Vagina (tissue), 2 donors: ENCODE measurements around the gene DLL4. TPM values are rescaled to one million over a fixed set of nuclear protein-coding genes. Genes with fewer than 3 reads are reported as not detected.

Experiments
- DNase-seq, 2 donors: peaks; one replicate each; pipeline ENCODE4 v3.0.0-alpha.2; 2017; ENCODE audit errors: extremely low spot score in 2 of 2
- H3K27ac ChIP-seq: fragments of 200-600 bp; sonication (generic); one replicate; pipeline ENCODE4 v1.5.1; 2019
- H3K27me3 ChIP-seq: fragments of 200-600 bp; sonication (generic); one replicate; pipeline ENCODE4 v1.5.1; 2019
- H3K36me3 ChIP-seq, 2 donors: fragments of 200-600 bp; sonication (generic); one replicate each; pipeline ENCODE4 v1.5.1; 2017 to 2019
- H3K4me1 ChIP-seq: fragments of 200-600 bp; sonication (generic); one replicate; pipeline ENCODE4 v1.5.1; 2019
- H3K4me3 ChIP-seq, 2 donors: fragments of 200-600 bp; sonication (generic); 1 replicate in 1 of 2; 2 replicates in 1 of 2; pipeline ENCODE4 v1.5.1; 2016 to 2019
- H3K9me3 ChIP-seq: fragments of 200-600 bp; sonication (generic); one replicate; pipeline ENCODE4 v1.5.1; 2019
- POLR2A ChIP-seq, 2 donors: fragments of 450-650 bp; IDR thresholded peaks; one replicate each; pipeline ENCODE4 v1.6.1; 2017; ENCODE audit warnings: antibody characterized with exemption in 2 of 2, mild to moderate bottlenecking in 2 of 2, moderate library complexity in 2 of 2
- POLR2AphosphoS5 ChIP-seq, 2 donors: sonication (generic); formaldehyde crosslinking; IDR thresholded peaks; one replicate each; pipeline ENCODE4 v1.9.0; 2017; ENCODE audit warnings: antibody characterized with exemption in 2 of 2, mild to moderate bottlenecking in 2 of 2, low read depth in 1 of 2; ENCODE audit not compliant: insufficient read depth in 1 of 2
- intact Hi-C: fragments of 100-400 bp; cut with DNase I; formaldehyde crosslinking; loops from one replicate; pipeline ENCODE4 v1.15.1; 2023
- total RNA-seq: library from RNA; depleted of rRNA; stranded (reverse); fragments of >200 nt; gene quantifications from one replicate; pipeline ENCODE4 v1.2.3, GENCODE V29; 2016
- TF ChIP-seq, protein P1 (sequence below), 3 experiments: fragments of 450-650 bp in 2 of 3; fragments of 200-600 bp in 1 of 3; sonication (generic) in 1 of 3; IDR thresholded peaks; one replicate each; pipeline ENCODE4 v1.5.1; 2017 to 2019; ENCODE audit warnings: antibody characterized with exemption in 3 of 3, mild to moderate bottlenecking in 2 of 3, moderate library complexity in 2 of 3

The DLL4 gene
- total RNA-seq, 1 donor from 2014 or later, result 20.9 TPM

GRCh38 chr15:40948706-40949473, 19.8 kb downstream of the DLL4 start:
- DNase-seq, result no peak
- TF ChIP-seq POLR2A (IDR thresholded peaks at IDR 0.05), result no peak
- Histone ChIP-seq H3K27me3 (no peaks in the 10 kb centered on the region), H3K4me1 (peaks cover 16% of the 10 kb centered on the region), H3K27ac (no peak overlapping the region), H3K9me3 (no peaks in the 10 kb centered on the region), H3K36me3 (no peaks in the 10 kb centered on the region), H3K4me3 (no peak overlapping the region)
- intact Hi-C loops, result loop anchor here (10.0 kb wide), 1 partner anchor 66 kb away; no protein-coding TSS in a partner anchor

DNA sequence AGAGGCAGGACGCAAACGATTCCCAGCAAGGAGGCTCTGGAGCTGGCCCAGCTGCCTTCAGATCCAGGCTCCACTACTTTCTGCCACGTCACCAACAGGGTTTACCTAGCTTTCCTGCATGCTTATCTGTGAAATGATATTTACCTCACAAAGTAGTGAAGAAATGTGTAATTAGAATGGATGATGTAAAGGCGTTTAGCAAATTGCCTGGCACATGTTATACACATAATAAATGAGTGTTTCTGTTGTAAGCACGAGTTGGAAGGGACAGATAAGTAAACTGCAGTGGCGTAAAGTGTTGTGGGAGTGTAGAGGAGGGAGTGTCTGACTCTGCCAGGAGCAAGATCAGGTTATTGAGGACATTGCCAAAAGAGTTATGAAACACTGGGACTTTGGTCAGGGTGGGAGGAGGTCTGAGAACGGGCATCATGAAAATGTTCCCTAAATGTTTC, 20.6 kb downstream of the DLL4 start:
- no peak for DNase-seq

GRCh38 chr15:40951764-40952163, 22.6 kb downstream of the DLL4 start:
- DNase-seq, result no peak
- Histone ChIP-seq H3K4me1 (peaks cover 20% of the 10 kb centered on the region), H3K9me3 (no peaks in the 10 kb centered on the region), H3K4me3 (no peak overlapping the region), H3K27me3 (no peaks in the 10 kb centered on the region), H3K36me3 (no peaks in the 10 kb centered on the region), H3K27ac (no peak overlapping the region)
- intact Hi-C loops, result no loop called here
- TF ChIP-seq POLR2A (IDR thresholded peaks at IDR 0.05) (no peak), POLR2AphosphoS5 (IDR thresholded peaks at IDR 0.05; ENCODE audit: insufficient read depth in 1 of 2, low read depth in 1 of 2) (no peak)
- TF ChIP-seq, protein P1, sequence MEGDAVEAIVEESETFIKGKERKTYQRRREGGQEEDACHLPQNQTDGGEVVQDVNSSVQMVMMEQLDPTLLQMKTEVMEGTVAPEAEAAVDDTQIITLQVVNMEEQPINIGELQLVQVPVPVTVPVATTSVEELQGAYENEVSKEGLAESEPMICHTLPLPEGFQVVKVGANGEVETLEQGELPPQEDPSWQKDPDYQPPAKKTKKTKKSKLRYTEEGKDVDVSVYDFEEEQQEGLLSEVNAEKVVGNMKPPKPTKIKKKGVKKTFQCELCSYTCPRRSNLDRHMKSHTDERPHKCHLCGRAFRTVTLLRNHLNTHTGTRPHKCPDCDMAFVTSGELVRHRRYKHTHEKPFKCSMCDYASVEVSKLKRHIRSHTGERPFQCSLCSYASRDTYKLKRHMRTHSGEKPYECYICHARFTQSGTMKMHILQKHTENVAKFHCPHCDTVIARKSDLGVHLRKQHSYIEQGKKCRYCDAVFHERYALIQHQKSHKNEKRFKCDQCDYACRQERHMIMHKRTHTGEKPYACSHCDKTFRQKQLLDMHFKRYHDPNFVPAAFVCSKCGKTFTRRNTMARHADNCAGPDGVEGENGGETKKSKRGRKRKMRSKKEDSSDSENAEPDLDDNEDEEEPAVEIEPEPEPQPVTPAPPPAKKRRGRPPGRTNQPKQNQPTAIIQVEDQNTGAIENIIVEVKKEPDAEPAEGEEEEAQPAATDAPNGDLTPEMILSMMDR (IDR thresholded peaks at IDR 0.05), result no peak

More for the DNA sequence above, 20.6 kb downstream of the DLL4 start:
- TF ChIP-seq POLR2AphosphoS5 (IDR thresholded peaks at IDR 0.05; ENCODE audit: insufficient read depth in 1 of 2, low read depth in 1 of 2), result no peak
- TF ChIP-seq, protein P1 (IDR thresholded peaks at IDR 0.05), result no peak
- no peak for TF ChIP-seq POLR2A (IDR thresholded peaks at IDR 0.05)
- Histone ChIP-seq H3K4me3 (no peak overlapping the region), H3K27me3 (no peaks in the 10 kb centered on the region), H3K36me3 (no peaks in the 10 kb centered on the region), H3K9me3 (no peaks in the 10 kb centered on the region), H3K4me1 (peaks cover 20% of the 10 kb centered on the region), H3K27ac (no peak overlapping the region)
- intact Hi-C loops, result loop anchor here (10.0 kb wide), 1 partner anchor 65 kb away; no protein-coding TSS in a partner anchor

- intact Hi-C loops, result no loop called here
- no peak for TF ChIP-seq POLR2A (IDR thresholded peaks at IDR 0.05)
- TF ChIP-seq, protein P1 (IDR thresholded peaks at IDR 0.05), result no peak
- H3K4me3 ChIP-seq, result peak overlapping the region; percentile 65 to 67
- H3K4me1 ChIP-seq, result peaks cover 20% of the 10 kb centered on the region
- no peaks in the 10 kb centered on the region for H3K27me3 ChIP-seq
- no peaks in the 10 kb centered on the region for H3K9me3 ChIP-seq
- no peak for DNase-seq
- H3K36me3 ChIP-seq, result no peaks in the 10 kb centered on the region
- peak overlapping the region; percentile 58 for H3K27ac ChIP-seq
Measured at GRCh38 chr15:40952301-40952900, 23.3 kb downstream of the DLL4 start.

GRCh38 chr15:40952901-40953712, 24.0 kb downstream of the DLL4 start, which contains the start of gene CHAC1:
Gene CHAC1, plus strand, starts transcription at chr15:40953471. Its CDS starts 113 bp downstream, at chr15:40953584.
- DNase-seq, result no peak
- peaks cover 20% of the 10 kb centered on the region for H3K4me1 ChIP-seq
- peak; percentile 36 to 60 for TF ChIP-seq POLR2AphosphoS5 (IDR thresholded peaks at IDR 0.05; ENCODE audit: insufficient read depth in 1 of 2, low read depth in 1 of 2)
- TF ChIP-seq POLR2A (IDR thresholded peaks at IDR 0.05), result peak in 1 of 2 donors; percentile 15
- TF ChIP-seq, protein P1 (IDR thresholded peaks at IDR 0.05), result no peak
- H3K9me3 ChIP-seq, result no peaks in the 10 kb centered on the region
- no peaks in the 10 kb centered on the region for H3K27me3 ChIP-seq
- H3K4me3 ChIP-seq, result peak within 1 kb of the TSS; percentile 65 to 67
- intact Hi-C loops, result no loop called here
- peak within 1 kb of the TSS; percentile 58 for H3K27ac ChIP-seq
- H3K36me3 ChIP-seq, result no peaks in the 10 kb centered on the region
